H1 (cell line): Measurements from ENCODE around the gene TNIP3. TPM values are rescaled to one million over a fixed set of nuclear protein-coding genes. Genes with fewer than 3 reads are reported as not detected.

Experiments used
- CTCF ChIA-PET: fragments of 300-600 bp; sonication (Branson Sonifier 250); formaldehyde crosslinking; loops from one replicate; lab custom pipeline; 2021; ENCODE audit not compliant: partially characterized antibody; lab: Charles Lee
- POLR2A ChIA-PET: fragments of 300-600 bp; sonication (Branson Sonifier 250); formaldehyde crosslinking; loops from one replicate; lab custom pipeline; 2021; ENCODE audit warnings: inconsistent platforms; ENCODE audit not compliant: partially characterized antibody; lab: Charles Lee
- DNase-seq, 2 experiments: peaks; one replicate each; pipeline versions ENCODE4 v3.0.0 to v3.0.0-alpha.2; 2010 to 2022; ENCODE audit warnings: low spot score in 2 of 2, low read depth in 1 of 2, mixed read lengths in 1 of 2
- FAIRE-seq: peaks from 2 replicates; lab custom pipeline; 2011; peaks lifted over from hg19 to GRCh38; lab: Jason Lieb, UNC
- H2AFZ ChIP-seq: 2 replicates; pipeline ENCODE4 v1.8.1; 2012; ENCODE audit warnings: low read length, inconsistent platforms
- H2AK5ac ChIP-seq: 2 replicates; pipeline ENCODE4 v1.6.1; 2013; ENCODE audit warnings: low read depth, low read length
- H2BK120ac ChIP-seq: replicated peaks from 2 replicates; pipeline ENCODE3; 2013; ENCODE audit warnings: low read depth, low read length, inconsistent platforms
- H2BK12ac ChIP-seq: 2 replicates; pipeline ENCODE4 v1.6.1; 2013; ENCODE audit warnings: low read depth, low read length
- H2BK15ac ChIP-seq: 2 replicates; pipeline ENCODE4 v1.6.1; 2013; ENCODE audit warnings: low read length
- H2BK20ac ChIP-seq: 2 replicates; pipeline ENCODE4 v1.6.1; 2013; ENCODE audit warnings: low read length
- H2BK5ac ChIP-seq: 2 replicates; pipeline ENCODE4 v1.6.1; 2013; ENCODE audit warnings: low read depth, low read length
- H3K14ac ChIP-seq: 2 replicates; pipeline ENCODE4 v1.6.1; 2013; ENCODE audit warnings: inconsistent platforms; ENCODE audit not compliant: insufficient read length
- H3K18ac ChIP-seq: 2 replicates; pipeline ENCODE4 v1.6.1; 2013; ENCODE audit warnings: low read length; ENCODE audit errors: extremely low read depth
- H3K23ac ChIP-seq: 2 replicates; pipeline ENCODE4 v1.6.1; 2013; ENCODE audit warnings: inconsistent platforms; ENCODE audit not compliant: insufficient read length
- H3K23me2 ChIP-seq: 2 replicates; pipeline ENCODE4 v1.6.1; 2013; ENCODE audit warnings: low read depth, low read length
- H3K27ac ChIP-seq: 2 replicates; pipeline ENCODE4 v1.6.1; 2011; ENCODE audit warnings: low read depth, low read length, inconsistent platforms
- H3K27me3 ChIP-seq, 4 experiments: replicated peaks in 1 of 4; 1 replicate in 1 of 4; 2 replicates in 3 of 4; pipeline versions ENCODE4 v1.6.1 to v1.8.1; 2011 to 2013; ENCODE audit warnings: low read length in 3 of 4, mild to moderate bottlenecking in 3 of 4, inconsistent platforms in 2 of 4, mixed read lengths in 2 of 4, moderate library complexity in 1 of 4; ENCODE audit not compliant: control insufficient read depth in 3 of 4, insufficient read depth in 3 of 4; ENCODE audit errors: extremely low read depth in 1 of 4
- H3K36me3 ChIP-seq, 4 experiments: 2 replicates each; pipeline versions ENCODE4 v1.6.1 to v1.8.1; 2011 to 2013; ENCODE audit warnings: mild to moderate bottlenecking in 4 of 4, low read length in 3 of 4, moderate library complexity in 2 of 4, control low read depth in 1 of 4, inconsistent platforms in 1 of 4; ENCODE audit not compliant: insufficient read depth in 4 of 4, control insufficient read depth in 2 of 4
- H3K4ac ChIP-seq: replicated peaks from 2 replicates; pipeline ENCODE3; 2013; ENCODE audit warnings: low read length, low read depth, mixed read lengths, inconsistent platforms; ENCODE audit not compliant: insufficient read length
- H3K4me1 ChIP-seq, 4 experiments: replicated peaks in 1 of 4; 1 replicate in 1 of 4; 2 replicates in 3 of 4; pipeline versions ENCODE4 v1.6.1 to v1.8.1; 2011 to 2013; ENCODE audit warnings: low read length in 3 of 4, inconsistent platforms in 2 of 4, mixed read lengths in 1 of 4; ENCODE audit not compliant: insufficient read depth in 4 of 4, control insufficient read depth in 3 of 4
- H3K4me2 ChIP-seq, 2 experiments: 2 replicates each; pipeline versions ENCODE4 v1.6.1 to v1.8.1; 2011 to 2013; ENCODE audit warnings: low read depth in 2 of 2, low read length in 2 of 2, control low read depth in 1 of 2, inconsistent platforms in 1 of 2, mild to moderate bottlenecking in 1 of 2; ENCODE audit not compliant: insufficient read depth in 1 of 2
- H3K4me3 ChIP-seq, 4 experiments: fragments of 200-600, 300-600 bp in 1 of 4; sonication (generic), shearing (Covaris generic), sonication (Bioruptor Twin) in 1 of 4; 2 replicates each; pipeline versions ENCODE4 v1.5.1 to v1.8.1; 2011 to 2016; ENCODE audit warnings: low read length in 4 of 4, low read depth in 3 of 4, control low read depth in 2 of 4, inconsistent platforms in 2 of 4, mild to moderate bottlenecking in 2 of 4, mixed read lengths in 1 of 4, moderate library complexity in 1 of 4; ENCODE audit not compliant: insufficient read depth in 2 of 4; ENCODE audit errors: extremely low read depth in 1 of 4
- H3K56ac ChIP-seq: replicated peaks from 2 replicates; pipeline ENCODE3; 2013; ENCODE audit warnings: low read depth, mild to moderate bottlenecking, mixed read lengths, low read length, inconsistent platforms; ENCODE audit not compliant: insufficient read length
- H3K79me1 ChIP-seq: 2 replicates; pipeline ENCODE4 v1.6.1; 2013; ENCODE audit warnings: low read depth, low read length, control low read depth
- H3K79me2 ChIP-seq, 2 experiments: 2 replicates each; pipeline versions ENCODE4 v1.6.1 to v1.8.1; 2012 to 2013; ENCODE audit warnings: low read length in 2 of 2, mild to moderate bottlenecking in 2 of 2, inconsistent platforms in 1 of 2; ENCODE audit not compliant: insufficient read depth in 2 of 2, control insufficient read depth in 1 of 2
- H3K9ac ChIP-seq, 4 experiments: replicated peaks in 1 of 4; 1 replicate in 1 of 4; 2 replicates in 3 of 4; pipeline versions ENCODE4 v1.6.1 to v1.8.1; 2011 to 2013; ENCODE audit warnings: low read depth in 3 of 4, low read length in 3 of 4, control low read depth in 2 of 4, mild to moderate bottlenecking in 2 of 4, moderate library complexity in 2 of 4, inconsistent platforms in 1 of 4; ENCODE audit errors: extremely low read depth in 1 of 4
- H3K9me3 ChIP-seq, 2 experiments: 2 replicates each; pipeline versions ENCODE4 v1.6.1 to v1.8.1; 2012 to 2013; ENCODE audit warnings: mild to moderate bottlenecking in 2 of 2, moderate library complexity in 2 of 2, control low read depth in 1 of 2, inconsistent platforms in 1 of 2, low read depth in 1 of 2, low read length in 1 of 2, mixed read lengths in 1 of 2; ENCODE audit not compliant: insufficient read depth in 2 of 2
- H4K20me1 ChIP-seq, 2 experiments: replicated peaks in 1 of 2; 2 replicates each; pipeline versions ENCODE3 to v1.8.1; 2011 to 2013; ENCODE audit warnings: inconsistent platforms in 2 of 2, low read length in 2 of 2, mild to moderate bottlenecking in 1 of 2; ENCODE audit not compliant: insufficient read depth in 2 of 2, control insufficient read depth in 1 of 2
- H4K5ac ChIP-seq: 2 replicates; pipeline ENCODE4 v1.6.1; 2013; ENCODE audit warnings: low read length, low read depth, mixed read lengths, inconsistent platforms; ENCODE audit not compliant: insufficient read length
- H4K8ac ChIP-seq: 2 replicates; pipeline ENCODE4 v1.8.0; 2013; ENCODE audit warnings: mild to moderate bottlenecking, moderate library complexity, low read length, inconsistent platforms; ENCODE audit not compliant: insufficient read depth; ENCODE audit errors: extremely low read depth
- H4K91ac ChIP-seq: replicated peaks from 2 replicates; pipeline ENCODE3; 2013; ENCODE audit warnings: low read length, mixed read lengths, inconsistent platforms; ENCODE audit not compliant: insufficient read length
- CEBPB ChIP-seq: IDR thresholded peaks from 2 replicates; pipeline ENCODE4 v1.6.1; 2012; ENCODE audit warnings: low read depth, low read length
- WGBS, 2 experiments: shearing (Covaris generic) in 1 of 2; methylation state at CpG; one replicate each; pipeline versions ENCODE4 v1.1.6 to v1.1.7; 2013 to 2015; ENCODE audit warnings: low lambda C conversion rate in 2 of 2, mixed read lengths in 2 of 2, inconsistent platforms in 1 of 2, low coverage in 1 of 2, missing lambda C conversion rate in 1 of 2; ENCODE audit not compliant: insufficient replicate concordance in 2 of 2, insufficient coverage in 1 of 2, insufficient read length in 1 of 2; ENCODE audit errors: extremely low coverage in 1 of 2, missing lambda C conversion rate in 1 of 2; 5-methylcytosine and 5-hydroxymethylcytosine counted together
- polyA plus RNA-seq, 7 experiments: library from polyadenylated mRNA; depleted of rRNA in 3 of 7; stranded (reverse) in 5 of 7; unstranded in 2 of 7; fragments of >200 nt in 5 of 7; fragments of 200-250 nt in 2 of 7; gene quantifications; 1 replicate in 5 of 7; 2 replicates in 1 of 7; 4 replicates in 1 of 7; pipeline versions ENCODE4 v1.2.1 to v1.2.3, GENCODE V29; 2011 to 2013; ENCODE audit warnings: missing spikeins in 2 of 7, mixed read lengths in 2 of 7
- total RNA-seq: library from RNA; stranded (reverse); fragmentation: NEBNext Ultra II Directional; extraction: Animal tissue kit (Norgen Biotek cat#: 25700); gene quantifications from 2 replicates; pipeline ENCODE4 v1.2.1, GENCODE V29; 2021

The TNIP3 gene
- total and polyA plus RNA-seq, 2 of the 8 experiments (the other 6 are each of a cell fraction or from before 2014, with no cell fraction given): not detected

DNA sequence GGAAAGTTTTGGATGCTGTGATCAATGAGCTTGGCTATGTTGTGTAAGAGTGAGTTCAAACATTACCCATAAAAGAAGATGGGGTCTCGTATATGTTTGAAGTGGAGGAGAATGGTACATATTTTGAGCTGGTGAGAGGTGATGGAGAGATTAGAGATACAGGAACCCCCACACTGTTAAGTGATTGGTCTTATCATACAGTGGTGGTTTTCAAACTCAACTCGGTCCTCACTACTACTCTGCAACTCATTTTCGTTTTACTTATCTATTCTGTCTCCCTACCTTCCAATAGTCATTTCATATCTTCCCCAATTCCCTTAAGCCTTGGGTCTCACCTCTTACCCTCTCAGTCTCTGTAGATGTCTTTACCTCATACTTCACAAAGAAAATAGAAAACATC is 16.4 kb upstream of the TNIP3 start:
- Histone ChIP-seq H2AK5ac (no peak overlapping the region), H3K4me1 (peaks cover 0 to 6% (median 3%) of the 10 kb centered on the region in 4 experiments; a peak in 2 of 7 replicates), H3K27ac (no peak overlapping the region), H4K91ac (no peak overlapping the region), H3K9me3 (peaks cover 0 to 4% of the 10 kb centered on the region in 2 experiments; a peak in 1 of 4 replicates), H3K23ac (no peak overlapping the region), H3K56ac (no peak overlapping the region), H4K5ac (no peak overlapping the region), H3K27me3 (no peaks in the 10 kb centered on the region), H4K20me1 (no peaks in the 10 kb centered on the region), H4K8ac (no peak overlapping the region), H3K14ac (no peak overlapping the region), H3K18ac (no peak overlapping the region), H2BK120ac (no peak overlapping the region), H2BK5ac (no peak overlapping the region), H3K79me2 (no peaks in the 10 kb centered on the region), H2BK20ac (no peak overlapping the region), H3K23me2 (no peaks in the 10 kb centered on the region), H3K36me3 (no peaks in the 10 kb centered on the region), H3K4me3 (no peak overlapping the region), H3K4me2 (no peak overlapping the region), H3K79me1 (no peaks in the 10 kb centered on the region), H2AFZ (no peak overlapping the region), H3K4ac (no peak overlapping the region), H2BK12ac (no peak overlapping the region), H2BK15ac (no peak overlapping the region), H3K9ac (no peak overlapping the region)
- TF ChIP-seq CEBPB: no peak
- POLR2A ChIA-PET: no interaction called here
- WGBS, 2 experiments: 94% methylated on average over 3 of the region's 3 CpGs; no CpG with 5 or more reads in 1 of the 2 experiments
- DNase-seq (no peak), FAIRE-seq (no peak)
- CTCF ChIA-PET: interaction anchor here (1.4 kb wide), 1 partner anchor 12 kb away, joined by 4 read pairs; no protein-coding TSS in a partner anchor
